Measurements from ENCODE around the gene NYAP2.

The NYAP2 gene

GRCh38 chr2:225411452-225411851 is 11.9 kb downstream of the NYAP2 start:
- no peak for TF ChIP-seq CTCF (conservative IDR thresholded peaks at IDR 0.05; ENCODE audit: control insufficient read depth, insufficient read depth, low read depth, low read length)
- DNase-seq (ENCODE audit: low read depth): no peak
- H3K4me3 ChIP-seq (ENCODE audit: control insufficient read depth, low read depth, low read length): no peak overlapping the region

- H3K4me3 ChIP-seq (ENCODE audit: control insufficient read depth, low read depth, low read length): no peak overlapping the region
- no peak for TF ChIP-seq CTCF (conservative IDR thresholded peaks at IDR 0.05; ENCODE audit: control insufficient read depth, insufficient read depth, low read depth, low read length)
- DNase-seq (ENCODE audit: low read depth): no peak
Measured at GRCh38 chr2:225413786-225414185, 14.3 kb downstream of the NYAP2 start.

GRCh38 chr2:225414902-225415301 is 15.4 kb downstream of the NYAP2 start:
- no peak overlapping the region for H3K4me3 ChIP-seq (ENCODE audit: control insufficient read depth, low read depth, low read length)
- no peak for DNase-seq (ENCODE audit: low read depth)
- TF ChIP-seq CTCF (conservative IDR thresholded peaks at IDR 0.05; ENCODE audit: control insufficient read depth, insufficient read depth, low read depth, low read length): no peak

- H3K4me3 ChIP-seq (ENCODE audit: control insufficient read depth, low read depth, low read length): no peak overlapping the region
- DNase-seq (ENCODE audit: low read depth): no peak
- TF ChIP-seq CTCF (conservative IDR thresholded peaks at IDR 0.05; ENCODE audit: control insufficient read depth, insufficient read depth, low read depth, low read length): no peak
Measured at GRCh38 chr2:225415341-225415740, 15.8 kb downstream of the NYAP2 start.

GRCh38 chr2:225415792-225416191 is 16.3 kb downstream of the NYAP2 start:
- DNase-seq (ENCODE audit: low read depth): no peak
- H3K4me3 ChIP-seq (ENCODE audit: control insufficient read depth, low read depth, low read length): no peak overlapping the region
- TF ChIP-seq CTCF (conservative IDR thresholded peaks at IDR 0.05; ENCODE audit: control insufficient read depth, insufficient read depth, low read depth, low read length): no peak

GRCh38 chr2:225416616-225417367 is 17.3 kb downstream of the NYAP2 start:
- no peak for DNase-seq (ENCODE audit: low read depth)
- no peak for TF ChIP-seq CTCF (conservative IDR thresholded peaks at IDR 0.05; ENCODE audit: control insufficient read depth, insufficient read depth, low read depth, low read length)
- H3K4me3 ChIP-seq (ENCODE audit: control insufficient read depth, low read depth, low read length): no peak overlapping the region

All from fibroblast of mammary gland (primary cell).